HepG2 (cell line): ENCODE measurements around the gene CRIP1. TPM values are rescaled to one million over a fixed set of nuclear protein-coding genes. Genes with fewer than 3 reads are reported as not detected.
A peak's percentile ranks its signal among the peaks of the same experiment; 100 is the strongest.

Source experiments
- AHR ChIP-seq: IDR thresholded peaks from 2 replicates; pipeline ENCODE4 v1.6.1; 2018; ENCODE audit warnings: missing genetic modification reagents, missing compliant biosample characterization
- BRD4 ChIP-seq: sonication (generic); formaldehyde crosslinking; IDR thresholded peaks from 2 replicates; pipeline ENCODE4 v1.4.0; 2020; ENCODE audit warnings: missing genetic modification reagents
- FOSL2 ChIP-seq: sonication (generic); formaldehyde crosslinking; IDR thresholded peaks from 2 replicates; pipeline ENCODE4 v1.4.0; 2020; ENCODE audit warnings: missing genetic modification reagents
- GATA4 ChIP-seq: sonication (generic); IDR thresholded peaks from 2 replicates; pipeline ENCODE4 v1.6.1; 2016; ENCODE audit warnings: antibody characterized with exemption, low read depth, borderline replicate concordance
- IKZF1 ChIP-seq: fragments of 450-650 bp; IDR thresholded peaks from 2 replicates; pipeline ENCODE4 v1.7.1; 2016
- IRF2 ChIP-seq: IDR thresholded peaks from 2 replicates; pipeline ENCODE4 v1.6.1; 2018; ENCODE audit warnings: missing genetic modification reagents, missing compliant biosample characterization
- MLXIP ChIP-seq: sonication (generic); formaldehyde crosslinking; IDR thresholded peaks from 2 replicates; pipeline ENCODE4 v1.9.0; 2021; ENCODE audit warnings: missing genetic modification reagents, borderline replicate concordance
- NFRKB ChIP-seq: fragments of 450-650 bp; IDR thresholded peaks from 2 replicates; pipeline ENCODE4 v1.6.1; 2017
- PRPF4 ChIP-seq: fragments of 200-400 bp; formaldehyde crosslinking; IDR thresholded peaks from 2 replicates; pipeline ENCODE4 v1.6.1; 2016; ENCODE audit warnings: low read length, low read depth; ENCODE audit not compliant: poor library complexity, severe bottlenecking
- SOX5 ChIP-seq: IDR thresholded peaks from 2 replicates; pipeline ENCODE4 v1.6.1; 2016; ENCODE audit warnings: borderline replicate concordance
- SP4 ChIP-seq: sonication (generic); formaldehyde crosslinking; IDR thresholded peaks from 2 replicates; pipeline ENCODE4 v1.8.1; 2023; ENCODE audit warnings: mild to moderate bottlenecking, missing genetic modification reagents
- STAG1 ChIP-seq: sonication (generic); formaldehyde crosslinking; IDR thresholded peaks from 2 replicates; pipeline ENCODE4 v1.4.0; 2020; ENCODE audit warnings: missing genetic modification reagents
- ZMYM3 ChIP-seq: sonication (generic); formaldehyde crosslinking; IDR thresholded peaks from 2 replicates; pipeline ENCODE4 v1.5.1; 2020; ENCODE audit warnings: mild to moderate bottlenecking, missing genetic modification reagents
- ZNF292 ChIP-seq: sonication (generic); formaldehyde crosslinking; IDR thresholded peaks from 2 replicates; pipeline ENCODE4 v1.8.1; 2022; ENCODE audit warnings: mild to moderate bottlenecking, low read depth, missing genetic modification reagents, borderline replicate concordance
- ZNF326 ChIP-seq: sonication (generic); formaldehyde crosslinking; IDR thresholded peaks from 2 replicates; pipeline ENCODE4 v1.4.0; 2020; ENCODE audit warnings: missing genetic modification reagents, borderline replicate concordance
- ZNF451 ChIP-seq: sonication (generic); formaldehyde crosslinking; IDR thresholded peaks from 2 replicates; pipeline ENCODE4 v1.5.0; 2020; ENCODE audit warnings: mild to moderate bottlenecking, missing genetic modification reagents
- ZNF556 ChIP-seq: sonication (generic); formaldehyde crosslinking; IDR thresholded peaks from 2 replicates; pipeline ENCODE4 v1.4.0; 2020; ENCODE audit warnings: mild to moderate bottlenecking, missing genetic modification reagents, borderline replicate concordance
- ZNF616 ChIP-seq: sonication (generic); formaldehyde crosslinking; IDR thresholded peaks from 2 replicates; pipeline ENCODE4 v1.5.0; 2020; ENCODE audit warnings: low read depth, mild to moderate bottlenecking, missing genetic modification reagents
- ZNF747 ChIP-seq: sonication (generic); formaldehyde crosslinking; IDR thresholded peaks from 2 replicates; pipeline ENCODE4 v1.8.1; 2023; ENCODE audit warnings: missing genetic modification reagents, mild to moderate bottlenecking, borderline replicate concordance
- ZNF784 ChIP-seq: sonication (generic); formaldehyde crosslinking; IDR thresholded peaks from 2 replicates; pipeline ENCODE4 v1.5.1; 2020; ENCODE audit warnings: missing genetic modification reagents, mild to moderate bottlenecking, borderline replicate concordance
- polyA plus RNA-seq, 8 experiments: library from polyadenylated mRNA; depleted of rRNA in 3 of 8; stranded (reverse) in 7 of 8; unstranded in 1 of 8; fragments of >200 nt; fragmentation: Illumina TruSeq in 4 of 8; extraction: Trizol in 4 of 8; gene quantifications; 2 replicates each; pipeline versions ENCODE4 v1.2.1 to v1.2.3, GENCODE V29; 2011 to 2016; ENCODE audit warnings: low read depth in 4 of 8, missing spikeins in 1 of 8, mixed read lengths in 1 of 8; ENCODE audit not compliant: insufficient read depth in 1 of 8
- total RNA-seq, 5 experiments: library from RNA; depleted of rRNA; stranded (reverse); fragments of >200 nt; fragmentation: Illumina TruSeq; extraction: Trizol; gene quantifications; 2 replicates each; pipeline ENCODE4 v1.2.3, GENCODE V29; 2016; ENCODE audit warnings: low read depth in 1 of 5
- TF ChIP-seq, protein P1 (sequence below): sonication (generic); formaldehyde crosslinking; IDR thresholded peaks from 2 replicates; pipeline ENCODE4 v1.5.1; 2020; ENCODE audit warnings: mild to moderate bottlenecking, moderate library complexity, missing genetic modification reagents
- TF ChIP-seq, protein P2 (sequence below): sonication (generic); formaldehyde crosslinking; IDR thresholded peaks from 2 replicates; pipeline ENCODE4 v1.5.0; 2020; ENCODE audit warnings: missing genetic modification reagents
- TF ChIP-seq, protein P3 (sequence below): sonication (generic); formaldehyde crosslinking; IDR thresholded peaks from 2 replicates; pipeline ENCODE4 v1.4.0; 2020; ENCODE audit warnings: mild to moderate bottlenecking, missing genetic modification reagents

Gene CRIP1
- total and polyA plus RNA-seq, 2 of the 13 experiments (the other 11 are each of a cell fraction or from before 2014, with no cell fraction given) = 53.9 to 59.5 TPM

DNA sequence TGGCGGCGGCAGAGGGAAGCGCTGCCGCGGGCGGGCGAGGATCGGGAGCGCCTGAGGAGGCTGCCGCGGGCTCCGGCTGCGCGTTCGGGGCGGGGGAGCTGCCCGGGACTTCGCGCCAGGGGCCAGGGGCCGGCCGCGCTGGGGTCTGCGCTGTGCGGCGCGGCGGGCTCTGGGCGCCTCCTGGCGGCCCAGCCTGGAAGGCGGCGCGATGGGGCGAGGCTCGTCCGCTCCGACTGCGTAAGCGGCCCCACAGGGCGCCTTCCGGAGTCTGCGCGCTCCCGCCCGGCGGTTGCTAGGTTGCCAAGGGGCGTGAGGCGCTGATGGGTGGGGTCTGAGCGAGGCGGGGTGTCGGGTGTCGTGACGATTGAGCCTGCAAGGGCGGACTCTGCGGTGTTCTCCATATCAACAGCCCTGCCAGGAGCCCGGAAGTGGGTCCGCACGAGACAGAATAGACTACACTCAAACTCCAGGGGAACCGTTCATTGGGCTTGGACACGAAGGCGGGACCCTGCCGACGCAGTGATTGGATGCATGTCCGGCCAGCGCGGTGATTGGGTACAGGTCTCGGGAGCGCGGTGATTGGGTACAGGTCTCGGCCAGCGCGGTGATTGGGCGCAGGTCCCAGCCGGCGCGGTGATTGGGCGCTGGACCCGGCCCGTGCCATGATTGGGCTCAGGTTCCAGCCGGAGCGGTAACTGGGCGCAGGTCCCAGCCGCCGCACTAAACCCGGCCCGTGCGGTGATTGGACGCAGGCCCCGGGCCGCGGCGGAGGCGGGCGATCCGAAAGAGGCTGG, 4.1 kb downstream of the CRIP1 start, which contains the start of gene TEDC1 (continued):
- TF ChIP-seq, protein P1, sequence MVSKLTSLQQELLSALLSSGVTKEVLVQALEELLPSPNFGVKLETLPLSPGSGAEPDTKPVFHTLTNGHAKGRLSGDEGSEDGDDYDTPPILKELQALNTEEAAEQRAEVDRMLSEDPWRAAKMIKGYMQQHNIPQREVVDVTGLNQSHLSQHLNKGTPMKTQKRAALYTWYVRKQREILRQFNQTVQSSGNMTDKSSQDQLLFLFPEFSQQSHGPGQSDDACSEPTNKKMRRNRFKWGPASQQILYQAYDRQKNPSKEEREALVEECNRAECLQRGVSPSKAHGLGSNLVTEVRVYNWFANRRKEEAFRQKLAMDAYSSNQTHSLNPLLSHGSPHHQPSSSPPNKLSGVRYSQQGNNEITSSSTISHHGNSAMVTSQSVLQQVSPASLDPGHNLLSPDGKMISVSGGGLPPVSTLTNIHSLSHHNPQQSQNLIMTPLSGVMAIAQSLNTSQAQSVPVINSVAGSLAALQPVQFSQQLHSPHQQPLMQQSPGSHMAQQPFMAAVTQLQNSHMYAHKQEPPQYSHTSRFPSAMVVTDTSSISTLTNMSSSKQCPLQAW = peak; percentile 91
- TF ChIP-seq, protein P2, sequence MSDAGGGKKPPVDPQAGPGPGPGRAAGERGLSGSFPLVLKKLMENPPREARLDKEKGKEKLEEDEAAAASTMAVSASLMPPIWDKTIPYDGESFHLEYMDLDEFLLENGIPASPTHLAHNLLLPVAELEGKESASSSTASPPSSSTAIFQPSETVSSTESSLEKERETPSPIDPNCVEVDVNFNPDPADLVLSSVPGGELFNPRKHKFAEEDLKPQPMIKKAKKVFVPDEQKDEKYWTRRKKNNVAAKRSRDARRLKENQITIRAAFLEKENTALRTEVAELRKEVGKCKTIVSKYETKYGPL = no peak
- TF ChIP-seq IRF2 (CRISPR knock-in tag) = peak; percentile 66
- peak; percentile 63 for TF ChIP-seq STAG1 (CRISPR knock-in tag)
- TF ChIP-seq ZNF326 = no peak; the same call in none of the 2 replicates
- TF ChIP-seq FOSL2 (CRISPR knock-in tag) = no peak; the same call in 1 of the 2 replicates
- peak; percentile 71 for TF ChIP-seq ZNF747 (CRISPR knock-in tag)
- TF ChIP-seq ZNF292 (CRISPR knock-in tag) = no peak
- no peak for TF ChIP-seq ZMYM3
- TF ChIP-seq ZNF451 (CRISPR knock-in tag) = peak; percentile 57; the same call in 1 of the 2 replicates
- no peak for TF ChIP-seq PRPF4
- no peak; the same call in 1 of the 2 replicates for TF ChIP-seq BRD4 (CRISPR knock-in tag)
- TF ChIP-seq ZNF784 (CRISPR knock-in tag) = 0 out of 2 replicates have a peak, but pooled peaks have one; percentile 54
- peak; percentile 64; the same call in 1 of the 2 replicates for TF ChIP-seq SOX5
- no peak for TF ChIP-seq NFRKB
- no peak for TF ChIP-seq MLXIP (CRISPR knock-in tag)
- TF ChIP-seq GATA4 = no peak
- TF ChIP-seq, protein P3, sequence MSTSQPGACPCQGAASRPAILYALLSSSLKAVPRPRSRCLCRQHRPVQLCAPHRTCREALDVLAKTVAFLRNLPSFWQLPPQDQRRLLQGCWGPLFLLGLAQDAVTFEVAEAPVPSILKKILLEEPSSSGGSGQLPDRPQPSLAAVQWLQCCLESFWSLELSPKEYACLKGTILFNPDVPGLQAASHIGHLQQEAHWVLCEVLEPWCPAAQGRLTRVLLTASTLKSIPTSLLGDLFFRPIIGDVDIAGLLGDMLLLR (CRISPR knock-in tag) = no peak
- no peak for TF ChIP-seq AHR (CRISPR knock-in tag)
- TF ChIP-seq ZNF616 (CRISPR knock-in tag) = no peak
- no peak for TF ChIP-seq IKZF1
- no peak; the same call in 1 of the 2 replicates for TF ChIP-seq ZNF556
- TF ChIP-seq SP4 (CRISPR knock-in tag) = peak; percentile 89
